Measurements from ENCODE around the gene SEC62. TPM values are rescaled to one million over a fixed set of nuclear protein-coding genes. Genes with fewer than 3 reads are reported as not detected.

Gene SEC62
- total and polyA plus RNA-seq, 9 of the 15 experiments (the other 6 are each of a cell fraction or from before 2014, with no cell fraction given): 34.5 to 152 (median 51.8) TPM

- no peak for TF ChIP-seq STAT5B (CRISPR knock-in tag; IDR thresholded peaks at IDR 0.05)
These were observed 1.7 kb downstream of the SEC62 start (continued) for GRCh38 chr3:169968224-169968885.

- no peak for FAIRE-seq
- Histone ChIP-seq H3K27me3 (ENCODE audit: control insufficient read depth in 2 of 2, insufficient read depth in 2 of 2, low read length in 2 of 2) (no peaks in the 10 kb centered on the region), H3K4me2 (ENCODE audit: insufficient read depth, low read length) (no peak overlapping the region), H3K36me3 (ENCODE audit: control insufficient read depth, insufficient read depth, low read length) (peaks cover 46% of the 10 kb centered on the region), H3K4me3 (no peak overlapping the region), H3K27ac (ENCODE audit: extremely low read depth, low read depth, low read length) (no peak overlapping the region), H4K20me1 (replicated peaks; ENCODE audit: control insufficient read depth, insufficient read depth, low read length) (peaks cover 6% of the 10 kb centered on the region; the same call in 1 of the 2 replicates), H2AFZ (ENCODE audit: low read depth, low read length) (no peak overlapping the region), H3K9ac (ENCODE audit: insufficient read depth in 1 of 2, low read depth in 2 of 2, low read length in 2 of 2) (no peak overlapping the region), H3K9me3 (replicated peaks; ENCODE audit: control insufficient read depth, insufficient read depth, low read depth, low read length) (no peaks in the 10 kb centered on the region), H3K4me1 (replicated peaks in 1 of 2; ENCODE audit: control insufficient read depth in 2 of 2, insufficient read depth in 2 of 2, low read length in 2 of 2) (peaks cover 4 to 12% of the 10 kb centered on the region in 2 experiments; a peak in 4 of 5 replicates), H3K79me2 (ENCODE audit: control insufficient read depth, insufficient read depth, low read length) (peaks cover 83% of the 10 kb centered on the region), H3K9me1 (ENCODE audit: control insufficient read depth, insufficient read depth, low read length) (no peaks in the 10 kb centered on the region)
- ChIA-PET POLR2A (interaction anchor here (1.1 kb wide), 1 partner anchor 8 kb away, joined by 3 read pairs; no protein-coding TSS in a partner anchor), CTCF (ENCODE audit: low intra/inter-chr PET ratio) (no interaction called here)
- WGBS (ENCODE audit: insufficient coverage, low coverage, missing lambda C conversion rate): 37% methylated on average over 5 of the region's 5 CpGs
- no peak for DNase-seq (ENCODE audit: extremely low read depth in 1 of 4, low spot score in 3 of 4)
- in situ Hi-C loops (cut with MboI): loop anchor here (25.0 kb wide), 1 partner anchor 832 kb away; no protein-coding TSS in a partner anchor
- ATAC-seq: no peak
- intact Hi-C loops (cut with micrococcal nuclease): loop anchor here (5.0 kb wide), 1 partner anchor 207 kb away; no protein-coding TSS in a partner anchor
- BruUV-seq (replicated peaks): no TSS peak
- TF ChIP-seq ZFP36 (IDR thresholded peaks at IDR 0.05; ENCODE audit: low read depth, low read length, partially characterized antibody): no peak
- TF ChIP-seq LCOR (CRISPR knock-in tag; IDR thresholded peaks at IDR 0.05): no peak
- no peak for TF ChIP-seq ZFX (CRISPR knock-in tag; IDR thresholded peaks at IDR 0.05)
- TF ChIP-seq, protein P1, sequence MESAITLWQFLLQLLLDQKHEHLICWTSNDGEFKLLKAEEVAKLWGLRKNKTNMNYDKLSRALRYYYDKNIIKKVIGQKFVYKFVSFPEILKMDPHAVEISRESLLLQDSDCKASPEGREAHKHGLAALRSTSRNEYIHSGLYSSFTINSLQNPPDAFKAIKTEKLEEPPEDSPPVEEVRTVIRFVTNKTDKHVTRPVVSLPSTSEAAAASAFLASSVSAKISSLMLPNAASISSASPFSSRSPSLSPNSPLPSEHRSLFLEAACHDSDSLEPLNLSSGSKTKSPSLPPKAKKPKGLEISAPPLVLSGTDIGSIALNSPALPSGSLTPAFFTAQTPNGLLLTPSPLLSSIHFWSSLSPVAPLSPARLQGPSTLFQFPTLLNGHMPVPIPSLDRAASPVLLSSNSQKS (CRISPR knock-in tag; IDR thresholded peaks at IDR 0.05): no peak
- TF ChIP-seq AFF4 (CRISPR knock-in tag; IDR thresholded peaks at IDR 0.05): no peak
- TF ChIP-seq PCBP2 (IDR thresholded peaks at IDR 0.05; ENCODE audit: low read depth, low read length, poor library complexity, severe bottlenecking): no peak
- no peak for TF ChIP-seq TARDBP (IDR thresholded peaks at IDR 0.05)
- no peak for TF ChIP-seq NUFIP1 (IDR thresholded peaks at IDR 0.05; ENCODE audit: partially characterized antibody)
- TF ChIP-seq TFAM (CRISPR knock-in tag; conservative IDR thresholded peaks at IDR 0.05): no peak
These were observed 2.8 kb downstream of the SEC62 start for GRCh38 chr3:169969174-169970095.
